DOHH2 (cell line): ENCODE results near the gene ATP2A2.

Experiments used
- EZH2phosphoT487 ChIP-seq: fragments of 200-600 bp; sonication (generic); IDR thresholded peaks from 2 replicates; pipeline ENCODE4 v1.6.1; 2017; ENCODE audit warnings: borderline replicate concordance, mild to moderate bottlenecking, antibody characterized with exemption, low read length, moderate library complexity, mixed read lengths
- TF ChIP-seq, protein P1 (sequence below): fragments of 200-600 bp; sonication (generic); IDR thresholded peaks from one replicate; pipeline ENCODE4 v1.5.1; 2014; ENCODE audit warnings: antibody characterized with exemption, mild to moderate bottlenecking, low read depth, low read length; ENCODE audit not compliant: poor library complexity, severe bottlenecking

- TF ChIP-seq, protein P1, sequence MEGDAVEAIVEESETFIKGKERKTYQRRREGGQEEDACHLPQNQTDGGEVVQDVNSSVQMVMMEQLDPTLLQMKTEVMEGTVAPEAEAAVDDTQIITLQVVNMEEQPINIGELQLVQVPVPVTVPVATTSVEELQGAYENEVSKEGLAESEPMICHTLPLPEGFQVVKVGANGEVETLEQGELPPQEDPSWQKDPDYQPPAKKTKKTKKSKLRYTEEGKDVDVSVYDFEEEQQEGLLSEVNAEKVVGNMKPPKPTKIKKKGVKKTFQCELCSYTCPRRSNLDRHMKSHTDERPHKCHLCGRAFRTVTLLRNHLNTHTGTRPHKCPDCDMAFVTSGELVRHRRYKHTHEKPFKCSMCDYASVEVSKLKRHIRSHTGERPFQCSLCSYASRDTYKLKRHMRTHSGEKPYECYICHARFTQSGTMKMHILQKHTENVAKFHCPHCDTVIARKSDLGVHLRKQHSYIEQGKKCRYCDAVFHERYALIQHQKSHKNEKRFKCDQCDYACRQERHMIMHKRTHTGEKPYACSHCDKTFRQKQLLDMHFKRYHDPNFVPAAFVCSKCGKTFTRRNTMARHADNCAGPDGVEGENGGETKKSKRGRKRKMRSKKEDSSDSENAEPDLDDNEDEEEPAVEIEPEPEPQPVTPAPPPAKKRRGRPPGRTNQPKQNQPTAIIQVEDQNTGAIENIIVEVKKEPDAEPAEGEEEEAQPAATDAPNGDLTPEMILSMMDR: no peak
- no peak for TF ChIP-seq EZH2phosphoT487
Measured at GRCh38 chr12:110345963-110346362, 64.9 kb downstream of the ATP2A2 start.
